Breast epithelium (tissue), 4 donors: ENCODE data around the gene OR5B21. TPM values are rescaled to one million over a fixed set of nuclear protein-coding genes. Genes with fewer than 3 reads are reported as not detected.

ENCODE experiments used
- DNase-seq, 2 donors: peaks; one replicate each; pipeline ENCODE4 v3.0.0-alpha.2; 2019; ENCODE audit warnings: low spot score in 2 of 2
- H3K27ac ChIP-seq, 2 donors: fragments of 200-600 bp; sonication (generic) in 1 of 2; one replicate each; pipeline ENCODE4 v1.5.1; 2016 to 2019; ENCODE audit warnings: mild to moderate bottlenecking in 1 of 2
- H3K27me3 ChIP-seq, 2 donors: fragments of 200-600 bp; sonication (generic) in 1 of 2; one replicate each; pipeline versions ENCODE4 v1.5.1 to v1.6.0; 2017 to 2019; ENCODE audit warnings: control low read depth in 1 of 2, mild to moderate bottlenecking in 1 of 2
- H3K36me3 ChIP-seq: fragments of 200-600 bp; one replicate; pipeline ENCODE4 v1.5.1; 2019
- H3K4me1 ChIP-seq, 2 donors: fragments of 200-600 bp; sonication (generic); one replicate each; pipeline ENCODE4 v1.5.1; 2016 to 2019; ENCODE audit warnings: control low read depth in 1 of 2
- H3K4me3 ChIP-seq, 3 donors: fragments of 200-600 bp; sonication (generic); 1 replicate in 2 of 3; 2 replicates in 1 of 3; pipeline ENCODE4 v1.5.1; 2016 to 2019; ENCODE audit warnings: mild to moderate bottlenecking in 3 of 3, moderate library complexity in 2 of 3
- H3K9me3 ChIP-seq, 2 donors: fragments of 200-600 bp; sonication (generic) in 1 of 2; one replicate each; pipeline ENCODE4 v1.5.1; 2016 to 2019; ENCODE audit warnings: control low read depth in 1 of 2
- POLR2A ChIP-seq: fragments of 450-650 bp; IDR thresholded peaks from one replicate; pipeline ENCODE4 v1.6.1; 2016; ENCODE audit warnings: antibody characterized with exemption, mild to moderate bottlenecking, moderate library complexity
- POLR2AphosphoS5 ChIP-seq, 3 donors: sonication (generic); formaldehyde crosslinking; IDR thresholded peaks; one replicate each; pipeline ENCODE4 v1.6.1; 2017; ENCODE audit warnings: antibody characterized with exemption in 3 of 3
- intact Hi-C: fragments of 100-400 bp; cut with DNase I; formaldehyde crosslinking; loops from one replicate; pipeline ENCODE4 v1.15.1; 2023; ENCODE audit warnings: low total_unique reads
- total RNA-seq, 3 donors: library from RNA; depleted of rRNA; stranded (reverse); fragments of >200 nt; gene quantifications; one replicate each; pipeline ENCODE4 v1.1.0, GENCODE V29; 2016
- TF ChIP-seq, protein P1 (sequence below), 3 donors: fragments of 450-650 bp; IDR thresholded peaks; one replicate each; pipeline ENCODE4 v1.5.1; 2016 to 2017; ENCODE audit warnings: antibody characterized with exemption in 3 of 3, mild to moderate bottlenecking in 3 of 3, moderate library complexity in 3 of 3

OR5B21 gene
- total RNA-seq, 3 donors from 2014 or later, result not detected

DNA sequence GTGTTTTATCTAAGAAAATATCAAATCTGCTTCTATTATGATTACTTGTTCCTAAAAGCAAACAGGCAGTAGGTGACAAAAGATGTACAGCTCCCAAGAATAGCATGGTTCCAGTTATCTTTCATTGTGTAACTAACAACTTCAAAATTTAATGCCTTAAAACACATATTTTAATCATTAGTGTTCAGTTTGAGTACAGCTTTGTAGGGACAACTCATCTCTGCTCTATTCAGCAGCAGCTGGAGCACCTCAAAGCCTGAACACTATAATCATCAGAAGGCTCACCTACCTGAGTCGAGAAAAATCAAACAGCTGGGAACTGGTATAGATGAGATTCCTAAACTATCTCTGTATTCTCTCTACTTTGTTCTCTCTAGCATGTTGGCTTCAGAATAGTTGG lies 41.6 kb downstream of the OR5B21 start:
- intact Hi-C loops, result no loop called here
- no peak for TF ChIP-seq POLR2AphosphoS5 (IDR thresholded peaks at IDR 0.05)
- TF ChIP-seq, protein P1, sequence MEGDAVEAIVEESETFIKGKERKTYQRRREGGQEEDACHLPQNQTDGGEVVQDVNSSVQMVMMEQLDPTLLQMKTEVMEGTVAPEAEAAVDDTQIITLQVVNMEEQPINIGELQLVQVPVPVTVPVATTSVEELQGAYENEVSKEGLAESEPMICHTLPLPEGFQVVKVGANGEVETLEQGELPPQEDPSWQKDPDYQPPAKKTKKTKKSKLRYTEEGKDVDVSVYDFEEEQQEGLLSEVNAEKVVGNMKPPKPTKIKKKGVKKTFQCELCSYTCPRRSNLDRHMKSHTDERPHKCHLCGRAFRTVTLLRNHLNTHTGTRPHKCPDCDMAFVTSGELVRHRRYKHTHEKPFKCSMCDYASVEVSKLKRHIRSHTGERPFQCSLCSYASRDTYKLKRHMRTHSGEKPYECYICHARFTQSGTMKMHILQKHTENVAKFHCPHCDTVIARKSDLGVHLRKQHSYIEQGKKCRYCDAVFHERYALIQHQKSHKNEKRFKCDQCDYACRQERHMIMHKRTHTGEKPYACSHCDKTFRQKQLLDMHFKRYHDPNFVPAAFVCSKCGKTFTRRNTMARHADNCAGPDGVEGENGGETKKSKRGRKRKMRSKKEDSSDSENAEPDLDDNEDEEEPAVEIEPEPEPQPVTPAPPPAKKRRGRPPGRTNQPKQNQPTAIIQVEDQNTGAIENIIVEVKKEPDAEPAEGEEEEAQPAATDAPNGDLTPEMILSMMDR (IDR thresholded peaks at IDR 0.05), result no peak
- no peak for TF ChIP-seq POLR2A
- Histone ChIP-seq H3K36me3 (no peaks in the 10 kb centered on the region), H3K27me3 (no peaks in the 10 kb centered on the region), H3K4me3 (no peak overlapping the region), H3K9me3 (peaks cover 7 to 25% of the 10 kb centered on the region in 2 donors), H3K27ac (no peak overlapping the region), H3K4me1 (no peaks in the 10 kb centered on the region)
- DNase-seq, result no peak

DNA sequence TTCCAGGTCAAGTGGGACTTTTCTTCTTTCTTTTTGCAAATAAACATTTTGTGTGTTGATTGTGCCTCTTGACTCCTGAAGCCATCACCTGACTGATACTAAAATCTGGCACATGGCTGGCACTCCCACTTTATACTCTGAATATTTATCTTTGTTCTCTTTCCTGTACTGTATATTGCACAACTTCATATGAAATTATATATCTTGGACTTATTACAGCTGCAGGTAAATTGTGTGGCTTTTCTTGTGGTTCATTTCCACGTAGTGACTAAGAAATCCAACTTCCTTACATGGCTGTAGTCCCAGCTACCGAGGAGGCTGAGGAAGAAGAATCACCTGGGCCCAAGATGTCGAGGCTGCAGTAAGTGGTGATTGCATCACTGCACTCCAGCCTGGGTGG lies 42.2 kb downstream of the OR5B21 start:
- H3K36me3 ChIP-seq, result no peaks in the 10 kb centered on the region
- intact Hi-C loops, result no loop called here
- TF ChIP-seq POLR2AphosphoS5 (IDR thresholded peaks at IDR 0.05) (no peak), POLR2A (no peak)
- TF ChIP-seq, protein P1 (IDR thresholded peaks at IDR 0.05), result no peak
- H3K27me3 ChIP-seq, result no peaks in the 10 kb centered on the region
- H3K27ac ChIP-seq, result no peak overlapping the region
- no peak overlapping the region for H3K4me3 ChIP-seq
- DNase-seq, result no peak
- H3K9me3 ChIP-seq, result peaks cover 1 to 24% of the 10 kb centered on the region in 2 donors
- no peaks in the 10 kb centered on the region for H3K4me1 ChIP-seq

Other genes starting within 250 kb of the OR5B21 start
- gene OR10W1, start 239.8 kb downstream of the OR5B21 start, total RNA-seq, result not detected
- gene OR5B17, start 149.0 kb downstream of the OR5B21 start, total RNA-seq, result not detected
- gene OR5B3, start 101.2 kb downstream of the OR5B21 start, total RNA-seq, result not detected
- not detected for gene OR5B2, start 80.0 kb downstream of the OR5B21 start, total RNA-seq
- not detected for gene OR5B12, start 65.9 kb downstream of the OR5B21 start, total RNA-seq
- gene LPXN, start 67.8 kb upstream of the OR5B21 start, total RNA-seq, result 10 to 100 TPM in 2 of 3 donors, 1 to 10 TPM in 1; 9.2 to 21.9 (median 18.3) TPM
- 10 to 100 TPM; 45.6 to 64.2 (median 54.9) TPM for gene ZFP91, start 71.0 kb upstream of the OR5B21 start, total RNA-seq
- 1 to 10 TPM in 1 of 3 donors, under 1 TPM in 2; 0.59 to 1.6 (median 0.66) TPM for gene CNTF, start 114.6 kb upstream of the OR5B21 start, total RNA-seq
- gene GLYAT, start 223.8 kb upstream of the OR5B21 start, total RNA-seq, result 10 to 100 TPM in 1 of 3 donors, not detected in 2; 15.8 TPM